WTC11 (cell line): ENCODE data around the gene TCEAL2. TPM values are rescaled to one million over a fixed set of nuclear protein-coding genes. Genes with fewer than 3 reads are reported as not detected.
"Not testable (repeated sequence)": the region's sequence is repeated elsewhere in the genome, so short reads cannot be mapped to it uniquely, and the experiment has no call there.

Source experiments
- ATAC-seq: fragments of 200-7000 bp; cut with Tn5 transposase; 2 replicates; pipeline ENCODE4 v1.10.0; 2021; ENCODE audit warnings: mild to moderate bottlenecking, moderate library complexity
- CTCF ChIA-PET: fragments of 300-600 bp; sonication (Branson Sonifier 250); formaldehyde crosslinking; loops from one replicate; lab custom pipeline; 2021; ENCODE audit warnings: antibody characterized with exemption; lab: Charles Lee
- POLR2A ChIA-PET: fragments of 350-600 bp; sonication (Branson Sonifier 250); formaldehyde crosslinking; loops from one replicate; lab custom pipeline; 2021; ENCODE audit warnings: antibody characterized with exemption; lab: Charles Lee
- DNase-seq: peaks from one replicate; pipeline ENCODE4 v3.0.0; 2021; ENCODE audit warnings: low spot score
- H3K27ac Mint-ChIP-seq: 2 replicates; pipeline ENCODE4 v1.8.0; 2021; ENCODE audit warnings: mixed read lengths
- H3K27me3 Mint-ChIP-seq: 2 replicates; pipeline ENCODE4 v1.8.0; 2021; ENCODE audit warnings: low read depth, mild to moderate bottlenecking, moderate library complexity, mixed read lengths
- H3K36me3 Mint-ChIP-seq: 2 replicates; pipeline ENCODE4 v1.8.0; 2021; ENCODE audit warnings: mixed read lengths
- H3K4me1 Mint-ChIP-seq: 2 replicates; pipeline ENCODE4 v1.8.0; 2022; ENCODE audit warnings: mixed read lengths
- H3K4me3 Mint-ChIP-seq: 2 replicates; pipeline ENCODE4 v1.8.0; 2021; ENCODE audit warnings: mild to moderate bottlenecking, moderate library complexity, mixed read lengths
- H3K9me3 Mint-ChIP-seq: 2 replicates; pipeline ENCODE4 v1.8.0; 2021; ENCODE audit warnings: mixed read lengths
- ATF3 ChIP-seq: sonication (generic); formaldehyde crosslinking; conservative IDR thresholded peaks from 2 replicates; pipeline ENCODE4 v1.8.1; 2022; ENCODE audit warnings: mild to moderate bottlenecking, missing genetic modification reagents
- CTCF ChIP-seq: fragments of 200-600 bp; IDR thresholded peaks from 2 replicates; pipeline ENCODE4 v1.8.0; 2022; ENCODE audit warnings: antibody characterized with exemption
- EMX1 ChIP-seq: fragments of 250-450 bp; sonication (Bioruptor Pico); IDR thresholded peaks from 2 replicates; pipeline ENCODE4 v1.8.0; 2021; ENCODE audit warnings: mild to moderate bottlenecking
- FOXK1 ChIP-seq: sonication (generic); formaldehyde crosslinking; IDR thresholded peaks from 2 replicates; pipeline ENCODE4 v1.8.0; 2022; ENCODE audit warnings: mild to moderate bottlenecking, moderate library complexity, missing genetic modification reagents
- FOXP4 ChIP-seq: sonication (generic); formaldehyde crosslinking; IDR thresholded peaks from 2 replicates; pipeline ENCODE4 v1.8.0; 2022; ENCODE audit warnings: mild to moderate bottlenecking, missing genetic modification reagents
- HMGA2 ChIP-seq: fragments of 250-450 bp; sonication (Bioruptor Pico); IDR thresholded peaks from 2 replicates; pipeline ENCODE4 v1.4.0; 2021; ENCODE audit warnings: mild to moderate bottlenecking, moderate library complexity
- JUN ChIP-seq: sonication (generic); formaldehyde crosslinking; IDR thresholded peaks from 2 replicates; pipeline ENCODE4 v1.8.0; 2023; ENCODE audit warnings: mild to moderate bottlenecking, missing genetic modification reagents
- NFE2L1 ChIP-seq: sonication (generic); formaldehyde crosslinking; IDR thresholded peaks from 2 replicates; pipeline ENCODE4 v1.8.1; 2023; ENCODE audit warnings: missing genetic modification reagents
- RORB ChIP-seq: fragments of 250-450 bp; sonication (Bioruptor Pico); IDR thresholded peaks from 2 replicates; pipeline ENCODE4 v1.9.0; 2021; ENCODE audit warnings: mild to moderate bottlenecking
- SMAD4 ChIP-seq: sonication (generic); formaldehyde crosslinking; IDR thresholded peaks from 2 replicates; pipeline ENCODE4 v1.8.0; 2022; ENCODE audit warnings: mild to moderate bottlenecking, missing genetic modification reagents
- TCF7 ChIP-seq: sonication (generic); formaldehyde crosslinking; IDR thresholded peaks from 2 replicates; pipeline ENCODE4 v1.8.0; 2022; ENCODE audit warnings: mild to moderate bottlenecking, low read depth, missing genetic modification reagents, moderate library complexity
- TP53 ChIP-seq: sonication (generic); formaldehyde crosslinking; IDR thresholded peaks from 2 replicates; pipeline ENCODE4 v1.8.1; 2023; ENCODE audit warnings: mild to moderate bottlenecking, missing genetic modification reagents
- ZBTB21 ChIP-seq: sonication (generic); formaldehyde crosslinking; IDR thresholded peaks from 2 replicates; pipeline ENCODE4 v1.8.1; 2023; ENCODE audit warnings: mild to moderate bottlenecking, missing genetic modification reagents, borderline replicate concordance
- ZMAT4 ChIP-seq: fragments of 250-450 bp; sonication (Bioruptor Pico); IDR thresholded peaks from 2 replicates; pipeline ENCODE4 v1.9.0; 2021; ENCODE audit warnings: mild to moderate bottlenecking
- ZNF121 ChIP-seq: sonication (generic); formaldehyde crosslinking; IDR thresholded peaks from 2 replicates; pipeline ENCODE4 v1.8.0; 2023; ENCODE audit warnings: missing genetic modification reagents
- ZNF671 ChIP-seq: fragments of 250-450 bp; sonication (Bioruptor Pico); IDR thresholded peaks from 2 replicates; pipeline ENCODE4 v1.8.0; 2021; ENCODE audit warnings: mild to moderate bottlenecking
- total RNA-seq: library from RNA; stranded (reverse); gene quantifications from 3 replicates; pipeline ENCODE4 v1.2.3, GENCODE V29; 2021

TCEAL2 gene
- total RNA-seq, 1 experiment from 2014 or later = 12.5 TPM

DNA sequence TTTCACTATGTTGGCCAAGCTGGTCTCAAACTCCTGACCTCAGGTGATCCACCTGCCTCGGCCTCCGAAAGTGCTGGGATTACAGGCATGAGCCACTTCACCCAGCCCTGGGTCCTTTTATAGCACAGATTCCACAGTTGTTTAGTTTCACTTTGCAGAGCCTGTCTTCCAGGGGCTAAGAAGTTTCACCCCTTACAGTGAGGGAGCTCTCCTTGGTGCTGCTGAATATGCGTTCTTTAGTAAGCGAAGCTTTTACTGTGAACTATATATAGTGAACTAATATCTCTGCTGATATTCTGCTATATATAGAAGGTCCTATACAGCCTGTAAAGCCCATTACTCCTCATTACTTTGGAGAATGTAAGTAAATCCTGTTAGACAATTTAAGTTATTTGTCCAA lies 12.6 kb downstream of the TCEAL2 start:
- no peak overlapping the region for H3K27ac Mint-ChIP-seq
- DNase-seq = no peak
- H3K36me3 Mint-ChIP-seq = no peaks in the 10 kb centered on the region
- H3K4me1 Mint-ChIP-seq = peaks cover 2% of the 10 kb centered on the region; the same call in 1 of the 2 replicates
- no peak for TF ChIP-seq FOXK1 (CRISPR knock-in tag)
- TF ChIP-seq HMGA2 (CRISPR knock-in tag) = no peak
- TF ChIP-seq ZMAT4 (CRISPR knock-in tag) = no peak
- TF ChIP-seq RORB (CRISPR knock-in tag) = no peak
- TF ChIP-seq EMX1 (CRISPR knock-in tag) = no peak
- TF ChIP-seq TCF7 = no peak
- no peak for TF ChIP-seq ATF3 (CRISPR knock-in tag)
- TF ChIP-seq ZBTB21 = no peak
- no peak for TF ChIP-seq ZNF121
- no peak for TF ChIP-seq ZNF671 (CRISPR knock-in tag)
- TF ChIP-seq TP53 (CRISPR knock-in tag) = no peak
- no peak for TF ChIP-seq FOXP4
- TF ChIP-seq, all 79 proteins: peak for 0
- ChIA-PET CTCF (interaction anchor here (1.0 to 1.5 kb wide), 2 partner anchors 9 to 16 kb away, joined by 3 to 4 read pairs; no protein-coding TSS in a partner anchor), POLR2A (no interaction called here)
- no peaks in the 10 kb centered on the region for H3K9me3 Mint-ChIP-seq
- H3K27me3 Mint-ChIP-seq = peaks cover 38% of the 10 kb centered on the region
- peak; percentile 26; the same call in 1 of the 2 replicates for ATAC-seq
- H3K4me3 Mint-ChIP-seq = no peak overlapping the region

DNA sequence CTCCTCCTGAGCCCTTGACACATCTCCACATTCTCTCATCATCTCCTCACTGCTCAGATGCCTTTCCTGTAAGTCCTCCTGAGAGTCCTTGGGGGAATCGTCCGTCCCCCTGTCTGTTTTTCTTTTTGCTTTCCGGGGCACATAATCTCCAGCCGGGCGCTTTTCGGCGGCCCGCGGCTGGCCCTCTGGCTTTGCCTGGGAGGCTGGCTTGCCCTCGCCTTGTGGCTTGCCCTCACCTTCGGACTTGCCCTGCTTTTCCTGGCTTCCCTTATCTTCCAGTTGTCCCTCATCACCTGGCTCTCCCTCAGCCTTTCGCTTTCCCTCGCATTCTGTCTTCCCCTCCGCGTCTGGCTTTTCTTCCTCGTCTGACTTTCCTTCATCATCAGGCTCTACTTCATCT lies 15.4 kb downstream of the TCEAL2 start:
- ATAC-seq, H3K4me3 Mint-ChIP-seq, H3K36me3 Mint-ChIP-seq, H3K4me1 Mint-ChIP-seq, DNase-seq, H3K9me3 Mint-ChIP-seq, CTCF ChIA-PET, H3K27ac Mint-ChIP-seq, POLR2A ChIA-PET: not testable (repeated sequence)
- peaks cover 52% of the 10 kb centered on the region for H3K27me3 Mint-ChIP-seq

DNA sequence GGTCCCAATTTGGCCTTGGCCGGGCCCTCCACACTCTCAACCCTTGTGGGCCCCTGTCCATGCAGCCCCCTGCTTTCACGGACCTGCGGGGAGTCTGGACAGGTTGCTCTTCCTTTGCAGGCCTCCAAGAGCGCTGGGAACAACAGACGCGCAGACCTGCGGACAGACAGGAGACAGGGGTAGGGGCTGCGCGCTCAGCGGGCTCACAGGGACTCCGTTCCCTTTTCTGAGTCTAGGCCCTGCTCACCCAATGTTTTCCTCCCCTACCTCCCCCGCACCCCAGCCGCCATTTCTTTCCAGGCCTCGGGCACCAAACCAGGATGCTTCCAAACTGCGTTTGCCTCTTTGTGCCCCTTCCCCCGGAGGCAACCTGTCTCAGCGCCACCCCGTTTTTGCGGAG lies 16.2 kb downstream of the TCEAL2 start:
- CTCF ChIA-PET = interaction anchor here (0.7 to 1.3 kb wide), 2 partner anchors 12 to 384 kb away, joined by 3 to 5 read pairs; no protein-coding TSS in a partner anchor
- H3K27ac Mint-ChIP-seq, H3K4me1 Mint-ChIP-seq, H3K36me3 Mint-ChIP-seq, DNase-seq, POLR2A ChIA-PET, H3K9me3 Mint-ChIP-seq: not testable (repeated sequence)
- peaks cover 52% of the 10 kb centered on the region for H3K27me3 Mint-ChIP-seq
- 0 out of 2 replicates have a peak, but pooled peaks have one; percentile 18 for ATAC-seq
- peak overlapping the region; percentile 52 for H3K4me3 Mint-ChIP-seq

DNA sequence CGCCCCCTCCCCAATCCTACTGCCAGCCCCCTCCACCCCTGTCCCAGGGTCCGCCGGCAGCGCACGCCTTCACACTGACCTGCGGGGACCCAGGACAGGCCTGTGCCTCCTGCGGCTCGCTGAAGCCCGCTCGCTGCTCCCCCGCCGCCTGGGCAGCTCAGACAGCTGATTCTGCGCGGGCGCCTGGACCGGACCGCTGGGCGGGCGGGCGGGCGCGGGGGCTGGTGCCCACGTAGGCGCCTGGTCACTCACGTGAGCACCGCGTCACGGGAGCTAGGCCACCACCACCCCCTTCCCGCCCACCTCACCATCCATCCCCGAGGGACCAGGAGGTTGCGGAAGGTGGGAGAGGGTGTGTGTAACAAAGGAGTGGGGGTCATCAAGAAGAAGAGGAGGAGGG lies 16.8 kb downstream of the TCEAL2 start, which contains the start of gene TCEAL6:
TCEAL6 (minus strand) TSS at position 208 of the 400 bp plus-strand sequence.
- H3K4me1 Mint-ChIP-seq, POLR2A ChIA-PET, DNase-seq, H3K36me3 Mint-ChIP-seq, H3K9me3 Mint-ChIP-seq, H3K27ac Mint-ChIP-seq: not testable (repeated sequence)
- H3K4me3 Mint-ChIP-seq = peak within 1 kb of the TSS; percentile 55
- CTCF ChIA-PET = interaction anchor here (0.7 to 1.3 kb wide), 2 partner anchors 12 to 384 kb away, joined by 3 to 5 read pairs; no protein-coding TSS in a partner anchor
- peaks cover 48% of the 10 kb centered on the region for H3K27me3 Mint-ChIP-seq
- ATAC-seq = peak; percentile 39

DNA sequence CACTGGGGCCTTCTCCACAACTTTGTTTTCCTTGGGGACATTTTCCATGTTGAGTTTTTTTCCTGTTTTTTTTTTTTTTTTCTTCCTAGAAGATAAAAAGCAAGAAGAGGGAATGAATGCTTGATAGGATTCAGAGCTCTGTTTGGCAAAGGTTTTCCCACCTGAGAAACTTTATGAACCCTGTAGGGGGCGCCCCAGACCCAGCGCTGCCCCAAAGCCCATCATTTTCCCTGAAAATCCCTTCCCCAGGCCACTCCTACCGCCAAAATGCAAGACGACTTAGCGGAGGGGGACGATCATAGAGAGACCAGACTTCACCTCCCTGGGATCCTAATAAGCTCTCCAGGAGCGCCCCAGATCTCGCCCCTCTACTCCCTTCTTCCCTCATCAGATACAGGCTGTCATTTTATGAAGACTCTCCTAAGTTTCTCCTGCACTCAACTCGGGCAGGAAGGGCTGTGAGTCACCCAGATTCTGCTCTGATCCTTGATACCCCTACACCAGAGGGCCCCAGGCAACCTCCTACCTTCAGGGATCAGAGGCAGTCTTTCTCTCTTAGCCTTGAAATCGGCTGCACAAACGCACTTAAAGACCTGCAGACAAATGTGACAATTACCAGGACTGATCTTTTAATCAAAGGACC lies 28.9 kb downstream of the TCEAL2 start:
- CTCF ChIA-PET = interaction anchor here (0.6 to 1.8 kb wide), 13 partner anchors 10 to 883 kb away, joined by 3 to 7 read pairs (median 4); partner anchors contain the start of genes TCEAL2 and TCEAL6

More for the DNA sequence above, 28.9 kb downstream of the TCEAL2 start:
- peak overlapping the region; percentile 98 for H3K4me3 Mint-ChIP-seq
- TF ChIP-seq CTCF = peak; percentile 50
- no peak for TF ChIP-seq JUN (CRISPR knock-in tag)
- TF ChIP-seq SMAD4 = no peak
- no peak for TF ChIP-seq RORB (CRISPR knock-in tag)
- no peak for TF ChIP-seq NFE2L1
- H3K4me1 Mint-ChIP-seq = peaks cover 6% of the 10 kb centered on the region
- ATAC-seq (peak; percentile 11; the same call in 1 of the 2 replicates), DNase-seq (peak; percentile 50)
- no peak overlapping the region for H3K27ac Mint-ChIP-seq
- POLR2A ChIA-PET = no interaction called here
- peaks cover 16% of the 10 kb centered on the region for H3K27me3 Mint-ChIP-seq
- no peaks in the 10 kb centered on the region for H3K36me3 Mint-ChIP-seq
- no peaks in the 10 kb centered on the region for H3K9me3 Mint-ChIP-seq
